NCI-H82 treated with DMSO at 0.1 percent for 48 hours (cell line): ENCODE measurements around the gene VIPR2.
"Not testable (repeated sequence)": the region's sequence is repeated elsewhere in the genome, so short reads cannot be mapped to it uniquely, and the experiment has no call there.

Source experiments
- DNase-seq: peaks from one replicate; lab custom pipeline; 2025; ENCODE audit not compliant: unreplicated experiment; lab: John Stamatoyannopoulos, UW

Gene VIPR2

DNA sequence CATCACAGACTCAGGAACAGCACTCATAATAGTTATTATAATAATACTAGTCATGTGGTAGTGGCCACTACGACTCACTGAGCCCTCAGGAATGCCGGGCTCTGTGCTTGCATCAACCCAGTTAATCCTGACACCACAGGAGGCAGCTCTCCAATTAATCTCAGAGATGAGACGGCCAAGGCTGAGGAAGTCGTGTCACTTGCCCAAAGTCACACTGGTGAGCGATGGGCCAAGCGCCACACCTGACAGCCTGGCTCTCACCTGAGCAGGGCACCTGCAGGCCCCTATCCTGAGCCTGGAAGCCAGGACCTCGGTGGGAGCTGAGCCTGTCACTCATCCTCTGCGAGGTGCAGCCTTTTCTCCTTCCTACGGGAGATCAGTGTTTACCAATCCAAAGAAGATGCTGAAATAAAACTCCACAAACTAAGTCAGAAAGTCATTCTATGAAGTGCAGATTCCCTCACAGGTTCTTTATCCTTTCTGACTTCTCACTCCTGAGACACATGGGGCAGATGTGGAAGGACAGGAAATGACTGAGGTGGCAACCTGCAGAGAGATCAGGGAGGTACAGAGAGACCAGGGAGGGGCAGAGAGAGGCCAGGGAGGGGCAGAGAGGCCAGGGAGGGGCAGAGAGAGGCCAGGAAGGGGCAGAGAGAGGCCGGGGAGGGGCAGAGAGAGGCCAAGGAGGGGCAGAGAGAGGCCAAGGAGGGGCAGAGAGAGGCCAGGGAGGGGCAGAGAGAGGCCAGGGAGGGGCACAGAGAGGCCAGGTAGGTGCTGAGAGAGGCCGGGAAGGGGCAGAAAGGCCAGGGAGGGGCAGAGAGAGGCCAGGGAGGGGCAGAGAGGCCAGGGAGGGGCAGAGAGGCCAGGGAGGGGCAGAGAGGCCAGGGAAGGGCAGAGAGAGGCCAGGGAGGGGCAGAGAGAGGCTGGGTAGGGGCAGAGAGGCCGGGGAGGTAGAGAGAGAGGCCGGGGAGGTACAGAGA lies 38.5 kb downstream of the VIPR2 start:
- no peak for DNase-seq

GRCh38 chr7:159105066-159105780 lies 39.4 kb downstream of the VIPR2 start:
- DNase-seq, result no peak

DNA sequence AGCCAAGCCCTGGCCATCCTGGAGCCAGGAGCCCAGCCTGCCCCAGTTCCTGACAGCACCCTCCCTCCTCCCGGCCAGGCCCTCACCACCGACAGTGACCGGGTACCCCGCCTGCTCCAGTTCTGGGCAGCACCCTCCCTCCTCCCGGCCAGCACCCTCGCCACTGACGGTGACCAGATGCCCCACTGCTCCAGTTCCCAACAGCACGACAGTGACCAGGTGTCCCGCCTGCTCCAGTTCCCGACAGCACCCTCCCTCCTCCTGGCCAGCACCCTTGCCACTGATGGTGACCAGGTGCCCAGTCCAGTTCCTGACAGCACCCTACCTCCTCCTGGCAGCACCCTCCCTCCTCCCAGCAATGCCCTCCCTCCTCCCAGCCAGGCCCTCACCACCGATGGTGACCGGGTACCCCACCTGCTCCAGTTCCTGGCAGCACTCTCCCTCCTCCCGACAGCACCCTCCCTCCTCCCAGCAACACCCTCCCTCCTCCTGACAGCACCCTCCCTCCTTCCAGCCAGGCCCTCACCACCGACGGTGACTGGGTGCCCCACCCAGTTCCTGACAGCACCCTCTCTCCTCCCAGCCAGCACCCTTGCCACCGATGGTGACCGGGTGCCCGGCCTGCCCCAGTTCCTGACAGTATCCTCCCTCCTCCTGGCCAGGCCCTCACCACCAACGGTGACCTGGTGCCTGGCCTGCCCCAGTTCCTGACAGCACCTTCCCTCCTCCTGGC lies 40.3 kb downstream of the VIPR2 start:
- DNase-seq, result no peak

GRCh38 chr7:159103382-159104187 lies 41.1 kb downstream of the VIPR2 start:
- no peak for DNase-seq

GRCh38 chr7:159102681-159103381 lies 41.8 kb downstream of the VIPR2 start:
- DNase-seq, result no peak

DNA sequence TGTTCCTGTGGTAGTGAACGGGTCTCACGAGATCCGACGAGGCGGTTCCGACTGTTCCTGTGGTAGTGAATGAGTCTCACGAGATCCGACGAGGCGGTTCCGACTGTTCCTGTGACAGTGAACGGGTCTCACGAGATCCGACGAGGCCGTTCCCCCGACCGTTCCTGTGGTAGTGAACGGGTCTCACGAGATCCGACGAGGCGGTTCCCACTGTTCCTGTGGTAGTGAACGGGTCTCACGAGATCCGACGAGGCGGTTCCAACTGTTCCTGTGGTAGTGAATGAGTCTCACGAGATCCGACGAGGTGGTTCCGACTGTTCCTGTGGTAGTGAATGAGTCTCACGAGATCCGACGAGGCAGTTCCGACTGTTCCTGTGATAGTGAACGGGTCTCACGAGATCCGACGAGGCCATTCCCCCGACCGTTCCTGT lies 43.0 kb downstream of the VIPR2 start:
- not testable (repeated sequence) for DNase-seq

- not testable (repeated sequence) for DNase-seq
Observed at GRCh38 chr7:159101083-159101395, 43.6 kb downstream of the VIPR2 start.

- not testable (repeated sequence) for DNase-seq
Observed at GRCh38 chr7:159100281-159101082, 44.2 kb downstream of the VIPR2 start.

- no peak for DNase-seq
Observed at GRCh38 chr7:159099711-159100231, 44.9 kb downstream of the VIPR2 start.

- DNase-seq, result no peak
Observed at GRCh38 chr7:159098811-159099655, 45.6 kb downstream of the VIPR2 start.

GRCh38 chr7:159098424-159098786 lies 46.3 kb downstream of the VIPR2 start:
- DNase-seq, result no peak

GRCh38 chr7:159097661-159098423 lies 46.8 kb downstream of the VIPR2 start:
- DNase-seq, result no peak

GRCh38 chr7:159096736-159097581 lies 47.7 kb downstream of the VIPR2 start:
- DNase-seq, result no peak

GRCh38 chr7:159095979-159096411 lies 48.7 kb downstream of the VIPR2 start:
- no peak for DNase-seq

DNA sequence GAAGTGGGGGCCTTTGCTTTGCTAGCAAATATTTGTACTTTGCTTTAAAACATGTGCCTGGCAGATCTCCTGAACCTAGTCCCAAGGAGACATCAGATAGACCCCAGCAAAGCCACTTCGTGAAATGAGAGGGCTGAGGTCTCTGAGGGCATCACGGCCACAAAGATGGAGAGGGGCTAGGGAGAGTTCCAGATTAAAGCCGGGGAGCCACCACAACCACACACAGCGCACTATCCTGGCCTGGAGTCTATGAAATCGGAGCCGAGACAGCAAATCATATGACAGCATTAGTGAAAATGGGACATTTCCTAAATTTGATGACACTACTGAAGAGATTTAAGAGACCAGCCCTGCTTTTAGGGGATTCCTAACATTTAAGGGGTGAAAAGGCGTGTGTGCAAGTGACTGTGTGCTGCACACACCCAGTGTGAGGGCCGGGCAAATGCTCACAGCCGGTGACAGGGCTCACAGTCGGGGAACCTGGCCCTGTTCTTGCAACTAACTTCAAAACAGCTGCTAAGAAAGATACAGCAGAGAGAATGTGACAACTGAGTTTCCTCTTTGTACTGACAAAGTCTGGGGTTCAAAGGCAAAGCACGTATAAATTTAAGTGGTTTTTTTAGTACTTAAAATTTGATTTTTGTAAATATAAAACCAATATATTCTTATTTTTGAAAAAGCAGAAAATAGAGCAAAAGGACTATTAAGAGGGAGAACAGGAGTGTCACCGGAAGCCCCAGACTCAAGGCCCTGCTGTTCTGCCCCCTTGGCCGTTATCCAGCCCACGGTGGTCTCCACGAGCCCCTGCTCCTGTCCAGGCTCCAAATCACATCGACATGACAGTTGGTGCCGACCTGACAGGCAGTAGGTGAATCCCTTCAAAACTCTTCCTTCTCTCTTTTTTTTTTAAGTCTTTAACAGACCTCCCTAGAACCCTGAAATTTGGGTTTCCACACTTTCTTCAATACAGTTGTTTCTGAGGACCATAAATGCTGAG lies 49.5 kb downstream of the VIPR2 start:
- DNase-seq, result no peak
